ENCODE results near the gene IL17RA. TPM values are rescaled to one million over a fixed set of nuclear protein-coding genes. Genes with fewer than 3 reads are reported as not detected.

Gene IL17RA
- total RNA-seq, 1 donor: 7.3 TPM

GRCh38 chr22:17116572-17117330 lies 32.0 kb downstream of the IL17RA start:
- no peak for TF ChIP-seq CTCF (IDR thresholded peaks at IDR 0.05; ENCODE audit: insufficient read depth, low read depth, low read length)
- DNase-seq (ENCODE audit: low read depth): no peak
- no peak overlapping the region for H3K4me3 ChIP-seq (ENCODE audit: low read depth, low read length)

DNA sequence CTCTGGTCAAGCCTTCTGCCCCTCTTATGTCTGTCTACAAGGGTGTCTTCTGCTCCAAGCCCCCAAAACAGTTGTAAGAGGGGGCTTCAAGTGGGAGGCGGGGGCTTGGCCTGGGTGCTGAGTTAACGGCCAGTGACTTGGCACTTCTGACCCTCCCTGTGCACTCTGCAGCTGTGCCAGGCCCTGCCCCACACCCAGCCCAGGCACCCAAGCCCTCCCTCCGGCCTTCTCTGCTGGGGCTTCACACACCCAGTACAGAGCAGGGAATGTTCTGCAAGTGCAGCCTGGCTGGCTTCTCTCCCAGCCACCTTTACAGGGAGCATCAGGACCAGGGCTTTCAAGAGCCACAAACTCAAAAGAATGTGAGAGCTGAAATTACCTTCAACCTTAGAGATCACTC lies 32.6 kb downstream of the IL17RA start:
- TF ChIP-seq CTCF (IDR thresholded peaks at IDR 0.05; ENCODE audit: insufficient read depth, low read depth, low read length): no peak
- no peak for DNase-seq (ENCODE audit: low read depth)

GRCh38 chr22:17117890-17118289 lies 33.1 kb downstream of the IL17RA start:
- DNase-seq (ENCODE audit: low read depth): no peak
- TF ChIP-seq CTCF (IDR thresholded peaks at IDR 0.05; ENCODE audit: insufficient read depth, low read depth, low read length): no peak
- no peak overlapping the region for H3K4me3 ChIP-seq (ENCODE audit: low read depth, low read length)

More for the DNA sequence above, 32.6 kb downstream of the IL17RA start:
- no peak overlapping the region for H3K4me3 ChIP-seq (ENCODE audit: low read depth, low read length)

DNA sequence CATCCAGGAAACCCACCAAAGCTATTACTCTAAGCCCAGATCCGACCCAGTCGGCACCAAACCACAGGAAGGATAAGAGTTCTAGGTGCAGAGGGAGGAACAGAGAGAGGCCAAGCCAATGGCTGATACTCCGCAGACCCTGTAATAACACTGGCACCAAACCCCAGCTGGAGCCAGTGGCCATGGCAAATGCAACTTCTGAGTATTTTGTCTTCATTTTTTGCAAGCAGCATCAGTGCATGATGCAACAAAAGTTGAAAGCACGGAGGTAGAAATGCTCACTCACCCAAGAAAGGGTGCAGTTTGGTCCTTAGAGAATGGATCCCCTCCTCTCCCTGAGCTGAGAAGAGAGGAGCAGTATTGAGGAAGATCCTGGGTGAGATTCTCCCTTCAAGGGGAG lies 33.5 kb downstream of the IL17RA start:
- TF ChIP-seq CTCF (IDR thresholded peaks at IDR 0.05; ENCODE audit: insufficient read depth, low read depth, low read length): no peak
- no peak overlapping the region for H3K4me3 ChIP-seq (ENCODE audit: low read depth, low read length)
- DNase-seq (ENCODE audit: low read depth): no peak

DNA sequence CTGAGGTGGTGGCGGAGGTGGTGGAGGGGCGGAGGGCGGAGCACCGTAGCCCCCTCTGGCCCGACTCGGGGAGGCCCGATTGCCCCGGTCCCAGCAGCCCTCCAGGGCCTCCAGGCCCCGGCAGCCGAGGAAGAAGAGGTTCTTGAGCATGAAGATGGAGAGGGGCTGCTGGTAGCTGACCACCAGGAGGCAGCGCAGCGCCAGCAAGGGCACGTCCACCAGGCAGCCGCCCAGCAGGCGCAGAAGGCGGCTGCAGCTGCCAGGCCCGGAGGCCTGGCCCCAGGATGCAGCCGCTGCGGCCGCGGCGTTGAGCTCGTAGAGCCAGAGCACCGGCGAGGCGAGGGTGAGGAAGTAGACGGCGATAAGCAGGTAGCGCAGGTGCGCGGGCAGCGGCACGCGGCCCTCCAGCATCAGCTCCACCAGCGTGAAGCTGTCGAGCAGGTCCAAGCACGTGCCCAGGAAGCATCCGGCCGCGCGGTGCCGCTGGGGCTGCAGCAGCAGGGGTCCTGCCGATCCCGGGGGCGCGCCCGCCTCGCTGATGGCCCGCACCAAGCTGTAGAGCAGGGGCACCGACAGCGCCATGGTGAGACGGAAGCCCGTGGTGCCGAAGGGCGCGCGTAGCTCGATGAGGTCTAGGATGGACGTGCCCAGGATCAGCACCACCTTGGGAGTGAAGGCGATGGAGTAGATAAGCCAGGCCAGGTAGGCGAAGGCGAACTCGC lies 34.8 kb downstream of the IL17RA start:
- peak; percentile 6 for DNase-seq (ENCODE audit: low read depth)
- H3K4me3 ChIP-seq (ENCODE audit: low read depth, low read length): no peak overlapping the region
- peak; percentile 9 for TF ChIP-seq CTCF (IDR thresholded peaks at IDR 0.05; ENCODE audit: insufficient read depth, low read depth, low read length)

DNA sequence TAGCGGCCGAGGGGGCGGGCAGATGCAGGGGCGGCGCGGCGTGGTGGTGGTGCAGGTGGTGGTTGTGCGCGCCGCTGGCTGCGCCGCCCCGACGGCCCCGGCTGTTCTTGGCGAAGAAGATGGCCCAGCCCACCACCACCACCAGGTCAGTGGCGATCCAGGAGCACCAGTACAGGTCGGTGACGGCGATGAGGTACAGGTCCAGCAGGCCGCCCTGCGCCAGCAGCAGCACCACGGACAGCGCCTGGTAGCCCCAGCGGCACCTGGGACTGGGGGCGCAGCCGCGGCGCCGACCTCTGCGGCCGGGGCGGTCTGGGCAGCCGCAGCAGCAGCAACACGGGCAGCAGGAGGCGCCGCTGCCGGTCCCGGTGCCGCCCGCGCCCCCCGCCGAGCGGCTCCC lies 35.5 kb downstream of the IL17RA start:
- TF ChIP-seq CTCF (IDR thresholded peaks at IDR 0.05; ENCODE audit: insufficient read depth, low read depth, low read length): no peak
- DNase-seq (ENCODE audit: low read depth): peak; percentile 37
- no peak overlapping the region for H3K4me3 ChIP-seq (ENCODE audit: low read depth, low read length)
